Left lung (tissue), 10 donors: ENCODE measurements around the gene KIAA1614. TPM values are rescaled to one million over a fixed set of nuclear protein-coding genes. Genes with fewer than 3 reads are reported as not detected.

Experiments
- ATAC-seq: fragments of 200-7000 bp; cut with Tn5 transposase; one replicate; pipeline ENCODE4 v1.9.1; 2020; ENCODE audit warnings: moderate library complexity
- DNase-seq, 4 donors: peaks; one replicate each; pipeline ENCODE4 v3.0.0-alpha.2; 2013 to 2020
- H3K27ac ChIP-seq, 2 donors: fragments of 200-600 bp; sonication (generic) in 1 of 2; one replicate each; pipeline versions ENCODE4 v1.5.0 to v1.8.0; 2020 to 2021
- H3K27me3 ChIP-seq, 2 donors: fragments of 200-600 bp; sonication (generic) in 1 of 2; one replicate each; pipeline versions ENCODE4 v1.5.0 to v1.8.0; 2020 to 2021
- H3K36me3 ChIP-seq, 2 donors: fragments of 200-600 bp; sonication (generic) in 1 of 2; one replicate each; pipeline versions ENCODE4 v1.5.0 to v1.8.0; 2020 to 2021
- H3K4me1 ChIP-seq, 2 donors: fragments of 200-600 bp; one replicate each; pipeline ENCODE4 v1.8.0; 2021
- H3K4me3 ChIP-seq, 2 donors: fragments of 200-600 bp; sonication (generic) in 1 of 2; one replicate each; pipeline versions ENCODE4 v1.5.0 to v1.8.0; 2020 to 2021; ENCODE audit warnings: mild to moderate bottlenecking in 1 of 2
- H3K9me3 ChIP-seq, 2 donors: fragments of 200-600 bp; sonication (generic) in 1 of 2; one replicate each; pipeline versions ENCODE4 v1.5.0 to v1.8.0; 2020 to 2021
- intact Hi-C, 2 donors: fragments of 100-400 bp; cut with DNase I; formaldehyde crosslinking; loops; one replicate each; pipeline versions ENCODE4 v1.11.2 to v1.14.2; 2022
- polyA plus RNA-seq, 6 donors: library from polyadenylated mRNA; unstranded; fragments of 120-200 nt; gene quantifications; one replicate each; pipeline ENCODE4 v1.2.1, GENCODE V29; 2013; ENCODE audit not compliant: insufficient read length in 6 of 6
- total RNA-seq, 2 donors: library from RNA; stranded (reverse); fragmentation: NEBNext Ultra II Directional; extraction: Animal tissue kit (Norgen Biotek cat#: 25700); gene quantifications; one replicate each; pipeline ENCODE4 v1.2.1, GENCODE V29; 2021
- TF ChIP-seq, protein P1 (sequence below), 2 donors: fragments of 200-600 bp; sonication (generic) in 1 of 2; IDR thresholded peaks; one replicate each; pipeline versions ENCODE4 v1.5.0 to v1.8.0; 2021; ENCODE audit warnings: antibody characterized with exemption in 2 of 2
- donor health status: DM: no; HTN: yes; CAD: no.
- donor health status: DM: no; HTN: no; CAD: no.

Gene KIAA1614
- total and polyA plus RNA-seq, 8 donors: 3.6 to 13.4 (median 9.7) TPM

DNA sequence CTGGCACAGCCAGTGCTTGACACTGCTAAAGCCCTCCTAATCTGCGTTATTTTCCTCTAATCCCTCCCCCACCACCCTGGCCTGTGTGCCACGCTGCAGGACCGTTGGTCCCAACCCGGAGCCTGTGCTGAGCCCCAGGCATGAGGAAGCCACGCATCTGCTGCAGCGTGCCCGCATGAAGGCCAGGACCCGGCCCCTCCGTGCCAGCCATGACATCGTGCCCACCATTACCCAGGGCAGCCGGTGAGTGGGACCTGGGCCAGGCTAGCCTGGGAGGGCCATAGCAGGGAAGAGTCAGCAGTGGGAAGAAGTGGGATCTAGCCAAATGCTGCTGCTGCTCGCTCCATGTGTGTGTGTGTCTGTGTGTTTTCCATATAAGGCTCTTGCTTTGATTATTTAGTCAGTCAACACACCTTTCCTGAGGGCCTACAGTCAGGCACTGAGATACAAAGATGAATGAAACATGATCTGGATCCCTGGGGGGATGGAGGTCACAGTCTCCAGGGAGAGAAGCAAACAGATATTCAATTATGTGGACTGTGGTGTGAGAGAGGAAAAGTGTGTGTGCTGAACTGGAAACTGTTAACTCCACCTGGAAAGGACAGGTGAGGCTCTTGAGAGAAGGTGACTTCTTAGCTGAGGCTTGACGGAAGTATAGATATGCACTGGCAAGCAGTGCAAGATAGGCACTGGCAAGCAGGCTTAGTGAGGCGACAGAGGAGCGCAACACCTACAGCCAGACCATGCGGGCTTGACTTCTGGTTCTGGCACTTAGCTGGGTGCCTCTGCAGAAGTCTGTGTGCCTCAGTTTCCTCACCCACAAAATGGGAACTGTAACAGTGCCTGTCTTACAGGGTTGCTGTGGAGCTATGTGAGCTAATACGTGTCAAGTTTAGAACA is 15.9 kb downstream of the KIAA1614 start:
- no peaks in the 10 kb centered on the region for H3K27me3 ChIP-seq
- no peak overlapping the region for H3K4me3 ChIP-seq
- ATAC-seq (no peak), DNase-seq (peak in 1 of 4 donors; percentile 77)
- H3K27ac ChIP-seq: no peak overlapping the region
- H3K9me3 ChIP-seq: no peaks in the 10 kb centered on the region
- H3K36me3 ChIP-seq: no peaks in the 10 kb centered on the region
- intact Hi-C loops: no loop called here
- H3K4me1 ChIP-seq: no peaks in the 10 kb centered on the region
- TF ChIP-seq, protein P1, sequence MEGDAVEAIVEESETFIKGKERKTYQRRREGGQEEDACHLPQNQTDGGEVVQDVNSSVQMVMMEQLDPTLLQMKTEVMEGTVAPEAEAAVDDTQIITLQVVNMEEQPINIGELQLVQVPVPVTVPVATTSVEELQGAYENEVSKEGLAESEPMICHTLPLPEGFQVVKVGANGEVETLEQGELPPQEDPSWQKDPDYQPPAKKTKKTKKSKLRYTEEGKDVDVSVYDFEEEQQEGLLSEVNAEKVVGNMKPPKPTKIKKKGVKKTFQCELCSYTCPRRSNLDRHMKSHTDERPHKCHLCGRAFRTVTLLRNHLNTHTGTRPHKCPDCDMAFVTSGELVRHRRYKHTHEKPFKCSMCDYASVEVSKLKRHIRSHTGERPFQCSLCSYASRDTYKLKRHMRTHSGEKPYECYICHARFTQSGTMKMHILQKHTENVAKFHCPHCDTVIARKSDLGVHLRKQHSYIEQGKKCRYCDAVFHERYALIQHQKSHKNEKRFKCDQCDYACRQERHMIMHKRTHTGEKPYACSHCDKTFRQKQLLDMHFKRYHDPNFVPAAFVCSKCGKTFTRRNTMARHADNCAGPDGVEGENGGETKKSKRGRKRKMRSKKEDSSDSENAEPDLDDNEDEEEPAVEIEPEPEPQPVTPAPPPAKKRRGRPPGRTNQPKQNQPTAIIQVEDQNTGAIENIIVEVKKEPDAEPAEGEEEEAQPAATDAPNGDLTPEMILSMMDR (IDR thresholded peaks at IDR 0.05): no peak

DNA sequence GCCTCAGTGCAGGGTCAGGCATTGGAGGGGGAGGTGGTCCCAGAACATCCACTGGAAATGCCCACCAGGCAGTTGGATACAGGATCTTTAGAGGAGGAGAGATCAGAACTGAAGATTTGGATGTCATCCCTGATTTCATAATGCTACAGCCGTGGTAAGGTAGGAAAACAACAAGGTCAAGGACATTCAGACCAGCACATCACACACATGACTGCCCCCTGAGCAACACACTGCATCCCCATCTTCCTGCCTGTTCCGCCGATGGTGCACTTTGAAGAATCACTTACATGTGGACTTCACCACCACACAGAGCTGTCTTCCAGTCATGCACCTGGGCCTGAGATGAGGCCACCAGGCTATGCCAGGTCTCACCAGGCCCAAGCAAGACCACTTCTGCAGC is 16.7 kb downstream of the KIAA1614 start:
- intact Hi-C loops: no loop called here
- H3K4me1 ChIP-seq: no peaks in the 10 kb centered on the region
- ATAC-seq: no peak
- no peak overlapping the region for H3K27ac ChIP-seq
- TF ChIP-seq, protein P1 (IDR thresholded peaks at IDR 0.05): no peak
- H3K4me3 ChIP-seq: no peak overlapping the region
- H3K27me3 ChIP-seq: no peaks in the 10 kb centered on the region
- no peaks in the 10 kb centered on the region for H3K36me3 ChIP-seq
- H3K9me3 ChIP-seq: no peaks in the 10 kb centered on the region
- DNase-seq: peak in 1 of 4 donors; percentile 17

DNA sequence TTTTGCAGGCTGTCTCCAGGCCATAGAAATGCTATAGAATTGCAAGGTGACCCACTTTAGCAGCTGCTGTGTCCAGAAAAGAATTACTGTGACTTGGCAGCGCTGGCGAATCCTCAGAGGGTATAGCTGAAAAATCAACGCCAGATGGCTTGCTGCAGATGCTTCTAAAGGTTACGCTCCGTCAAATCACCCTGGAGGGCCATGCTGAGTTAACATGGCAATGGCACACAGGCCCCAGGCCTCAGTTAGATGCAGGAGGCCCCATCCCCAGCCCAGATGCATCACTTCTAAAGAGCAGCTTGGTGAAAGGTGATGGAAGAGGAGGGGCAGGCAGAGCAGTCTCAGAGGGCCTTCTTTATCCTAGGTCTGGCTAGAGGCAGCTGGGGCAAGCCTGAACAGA is 18.0 kb downstream of the KIAA1614 start:
- ATAC-seq (no peak), DNase-seq (peak in 1 of 4 donors; percentile 0)
- H3K9me3 ChIP-seq: no peaks in the 10 kb centered on the region
- no peaks in the 10 kb centered on the region for H3K27me3 ChIP-seq
- H3K36me3 ChIP-seq: peaks cover 0 to 4% of the 10 kb centered on the region in 2 donors
- H3K27ac ChIP-seq: no peak overlapping the region
- TF ChIP-seq, protein P1 (IDR thresholded peaks at IDR 0.05): no peak
- H3K4me1 ChIP-seq: no peaks in the 10 kb centered on the region
- intact Hi-C loops: no loop called here
- H3K4me3 ChIP-seq: no peak overlapping the region

DNA sequence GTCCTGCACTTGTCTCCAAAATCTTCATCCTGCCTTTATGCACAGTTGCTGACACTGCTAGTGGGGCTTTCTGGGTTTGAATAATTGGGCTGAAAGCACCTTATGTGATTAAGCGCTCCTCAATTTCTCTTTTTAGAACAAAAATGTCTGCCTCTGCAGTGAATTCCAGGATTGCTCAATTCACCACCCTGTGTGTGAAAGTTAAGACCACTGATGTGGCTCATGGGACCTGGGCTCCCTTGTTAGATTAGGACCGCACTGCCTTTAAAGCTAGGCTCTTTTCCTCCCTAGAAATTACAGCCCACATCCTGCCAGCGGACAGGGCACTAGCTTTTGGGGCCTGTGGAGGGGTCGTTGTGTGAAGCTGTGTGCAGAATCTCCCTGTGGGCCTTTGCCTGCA is 18.8 kb downstream of the KIAA1614 start:
- TF ChIP-seq, protein P1 (IDR thresholded peaks at IDR 0.05): no peak
- DNase-seq (no peak), ATAC-seq (no peak)
- no peaks in the 10 kb centered on the region for H3K27me3 ChIP-seq
- H3K9me3 ChIP-seq: no peaks in the 10 kb centered on the region
- intact Hi-C loops: no loop called here
- no peaks in the 10 kb centered on the region for H3K4me1 ChIP-seq
- no peak overlapping the region for H3K27ac ChIP-seq
- peaks cover 0 to 13% of the 10 kb centered on the region in 2 donors for H3K36me3 ChIP-seq
- no peak overlapping the region for H3K4me3 ChIP-seq

DNA sequence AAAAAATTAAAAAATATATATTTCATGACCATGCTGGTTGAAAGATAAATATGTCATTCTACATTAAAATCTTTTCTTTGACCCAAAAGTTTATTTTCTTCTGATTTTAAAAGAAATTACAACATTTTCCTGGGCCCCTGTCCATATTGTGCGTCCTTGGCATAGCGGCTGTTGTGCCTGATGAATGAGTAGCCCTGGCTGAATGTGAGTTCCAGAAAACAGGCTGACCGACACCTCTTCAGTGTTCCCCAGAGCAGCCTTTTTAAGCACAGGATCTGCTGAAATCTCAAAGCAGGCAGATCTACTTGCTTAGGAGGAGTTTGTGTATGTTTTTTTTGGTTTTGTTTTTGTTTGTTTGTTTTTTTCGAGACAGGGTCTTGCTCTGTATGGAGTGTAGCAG is 19.7 kb downstream of the KIAA1614 start:
- ATAC-seq: no peak
- DNase-seq: peak in 1 of 4 donors; percentile 63
- Histone ChIP-seq H3K4me1 (no peaks in the 10 kb centered on the region), H3K9me3 (no peaks in the 10 kb centered on the region), H3K4me3 (no peak overlapping the region), H3K36me3 (peaks cover 0 to 13% of the 10 kb centered on the region in 2 donors), H3K27ac (no peak overlapping the region), H3K27me3 (no peaks in the 10 kb centered on the region)
- TF ChIP-seq, protein P1 (IDR thresholded peaks at IDR 0.05): no peak
- intact Hi-C loops: no loop called here
